Neural crest cell (in vitro differentiated cells): ENCODE results near the gene UROC1. TPM values are rescaled to one million over a fixed set of nuclear protein-coding genes. Genes with fewer than 3 reads are reported as not detected.

Experiments used
- DNase-seq: peaks from one replicate; pipeline ENCODE4 v3.0.0; 2021; ENCODE audit warnings: low read depth, mixed read lengths, low spot score
- H3K27ac Mint-ChIP-seq: one replicate; pipeline ENCODE4 v1.8.0; 2021; ENCODE audit warnings: mild to moderate bottlenecking, mixed read lengths; ENCODE audit not compliant: unreplicated experiment
- H3K27me3 Mint-ChIP-seq: 2 replicates; pipeline ENCODE4 v1.8.0; 2021; ENCODE audit warnings: low read depth, mild to moderate bottlenecking, mixed read lengths
- H3K36me3 Mint-ChIP-seq: 2 replicates; pipeline ENCODE4 v1.8.0; 2021; ENCODE audit warnings: low read depth, mild to moderate bottlenecking, mixed read lengths
- H3K4me1 Mint-ChIP-seq: 2 replicates; pipeline ENCODE4 v1.8.0; 2021; ENCODE audit warnings: mixed read lengths
- H3K4me3 Mint-ChIP-seq: one replicate; pipeline ENCODE4 v1.8.0; 2021; ENCODE audit warnings: mild to moderate bottlenecking, mixed read lengths
- H3K9me3 Mint-ChIP-seq: 2 replicates; pipeline ENCODE4 v1.8.0; 2021; ENCODE audit warnings: mixed read lengths
- total RNA-seq: library from RNA; stranded (reverse); gene quantifications from 2 replicates; pipeline ENCODE4 v1.2.1, GENCODE V29; 2021
- TF ChIP-seq, protein P1 (sequence below): fragments of 200-600 bp; sonication (generic); conservative IDR thresholded peaks from 2 replicates; pipeline ENCODE4 v1.5.0; 2021; ENCODE audit warnings: antibody characterized with exemption, mild to moderate bottlenecking

UROC1 gene
- total RNA-seq, 1 donor from 2014 or later, result not detected

- H3K4me3 Mint-ChIP-seq, result no peak overlapping the region
- no peak overlapping the region for H3K27ac Mint-ChIP-seq
- peaks cover 3% of the 10 kb centered on the region for H3K27me3 Mint-ChIP-seq
- no peaks in the 10 kb centered on the region for H3K9me3 Mint-ChIP-seq
- TF ChIP-seq, protein P1, sequence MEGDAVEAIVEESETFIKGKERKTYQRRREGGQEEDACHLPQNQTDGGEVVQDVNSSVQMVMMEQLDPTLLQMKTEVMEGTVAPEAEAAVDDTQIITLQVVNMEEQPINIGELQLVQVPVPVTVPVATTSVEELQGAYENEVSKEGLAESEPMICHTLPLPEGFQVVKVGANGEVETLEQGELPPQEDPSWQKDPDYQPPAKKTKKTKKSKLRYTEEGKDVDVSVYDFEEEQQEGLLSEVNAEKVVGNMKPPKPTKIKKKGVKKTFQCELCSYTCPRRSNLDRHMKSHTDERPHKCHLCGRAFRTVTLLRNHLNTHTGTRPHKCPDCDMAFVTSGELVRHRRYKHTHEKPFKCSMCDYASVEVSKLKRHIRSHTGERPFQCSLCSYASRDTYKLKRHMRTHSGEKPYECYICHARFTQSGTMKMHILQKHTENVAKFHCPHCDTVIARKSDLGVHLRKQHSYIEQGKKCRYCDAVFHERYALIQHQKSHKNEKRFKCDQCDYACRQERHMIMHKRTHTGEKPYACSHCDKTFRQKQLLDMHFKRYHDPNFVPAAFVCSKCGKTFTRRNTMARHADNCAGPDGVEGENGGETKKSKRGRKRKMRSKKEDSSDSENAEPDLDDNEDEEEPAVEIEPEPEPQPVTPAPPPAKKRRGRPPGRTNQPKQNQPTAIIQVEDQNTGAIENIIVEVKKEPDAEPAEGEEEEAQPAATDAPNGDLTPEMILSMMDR, result no peak
- no peak for DNase-seq
- H3K36me3 Mint-ChIP-seq, result no peaks in the 10 kb centered on the region
- H3K4me1 Mint-ChIP-seq, result peaks cover 8% of the 10 kb centered on the region
These were observed 37.4 kb downstream of the UROC1 start for GRCh38 chr3:126480206-126480605.

DNA sequence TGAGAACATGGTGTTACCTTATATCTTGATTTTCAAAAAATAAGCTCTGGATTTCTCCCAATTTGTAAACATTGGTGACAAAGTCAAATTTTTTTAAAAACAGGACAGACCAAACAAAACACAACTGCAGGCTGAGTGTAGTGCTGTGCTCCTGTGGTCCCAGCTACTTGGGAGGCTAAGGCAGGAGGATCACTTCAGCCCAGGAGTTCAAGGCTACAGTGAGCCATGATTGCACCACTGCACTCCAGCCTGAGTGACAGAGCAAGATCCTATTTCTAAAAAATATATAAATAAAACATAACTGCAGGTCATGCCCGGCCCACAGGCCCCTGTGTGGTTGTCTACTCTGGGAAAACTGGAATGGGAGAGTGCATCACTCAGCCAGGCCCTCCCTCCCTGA, 37.9 kb downstream of the UROC1 start:
- Mint-ChIP-seq H3K27ac (no peak overlapping the region), H3K4me1 (peaks cover 9% of the 10 kb centered on the region), H3K9me3 (no peaks in the 10 kb centered on the region), H3K36me3 (no peaks in the 10 kb centered on the region), H3K4me3 (no peak overlapping the region), H3K27me3 (peaks cover 3% of the 10 kb centered on the region)
- DNase-seq, result no peak
- TF ChIP-seq, protein P1, result no peak

GRCh38 chr3:126478581-126479310, 38.8 kb downstream of the UROC1 start:
- no peak overlapping the region for H3K4me3 Mint-ChIP-seq
- DNase-seq, result no peak
- no peaks in the 10 kb centered on the region for H3K36me3 Mint-ChIP-seq
- peaks cover 18% of the 10 kb centered on the region for H3K4me1 Mint-ChIP-seq
- TF ChIP-seq, protein P1, result no peak
- no peaks in the 10 kb centered on the region for H3K9me3 Mint-ChIP-seq
- H3K27ac Mint-ChIP-seq, result no peak overlapping the region
- H3K27me3 Mint-ChIP-seq, result peaks cover 3% of the 10 kb centered on the region

- Mint-ChIP-seq H3K4me3 (peak overlapping the region; percentile 88), H3K4me1 (peaks cover 35% of the 10 kb centered on the region), H3K27ac (no peak overlapping the region), H3K9me3 (no peaks in the 10 kb centered on the region), H3K27me3 (peaks cover 3% of the 10 kb centered on the region), H3K36me3 (peaks cover 2% of the 10 kb centered on the region)
- no peak for DNase-seq
- TF ChIP-seq, protein P1, result no peak
These were observed 40.6 kb downstream of the UROC1 start for GRCh38 chr3:126477061-126477380.

- peak overlapping the region; percentile 88 for H3K4me3 Mint-ChIP-seq
- DNase-seq, result peak; percentile 50
- H3K9me3 Mint-ChIP-seq, result no peaks in the 10 kb centered on the region
- H3K4me1 Mint-ChIP-seq, result peaks cover 38% of the 10 kb centered on the region
- H3K27me3 Mint-ChIP-seq, result peaks cover 3% of the 10 kb centered on the region
- H3K36me3 Mint-ChIP-seq, result peaks cover 2% of the 10 kb centered on the region
- TF ChIP-seq, protein P1, result no peak
- peak overlapping the region; percentile 88 for H3K27ac Mint-ChIP-seq
These were observed 41.2 kb downstream of the UROC1 start for GRCh38 chr3:126476166-126477060.
